Spleen (tissue), 7 donors: ENCODE results near the gene LDLRAD4.

Experiments used
- POLR2AphosphoS5 ChIP-seq, 3 donors: sonication (generic); formaldehyde crosslinking; IDR thresholded peaks; one replicate each; pipeline ENCODE4 v1.5.1; 2017; ENCODE audit warnings: antibody characterized with exemption in 3 of 3
- TF ChIP-seq, protein P1 (sequence below), 11 experiments: fragments of 200-600 bp in 7 of 11; fragments of 450-650 bp in 4 of 11; sonication (generic) in 4 of 11; IDR thresholded peaks in 8 of 11; conservative IDR thresholded peaks in 3 of 11; 1 replicate in 7 of 11; 2 replicates in 4 of 11; pipeline versions ENCODE4 v1.4.0 to v1.8.0; 2016 to 2021; ENCODE audit warnings: antibody characterized with exemption in 11 of 11, inconsistent platforms in 4 of 11, mild to moderate bottlenecking in 1 of 11
- donor health status: DM: no; HTN: no; CAD: no; lungs with moderate emphysema.
- donor health status: DM: no; HTN: no; CAD: no.
- donor health status: DM: no; HTN: no; CAD: no.

DNA sequence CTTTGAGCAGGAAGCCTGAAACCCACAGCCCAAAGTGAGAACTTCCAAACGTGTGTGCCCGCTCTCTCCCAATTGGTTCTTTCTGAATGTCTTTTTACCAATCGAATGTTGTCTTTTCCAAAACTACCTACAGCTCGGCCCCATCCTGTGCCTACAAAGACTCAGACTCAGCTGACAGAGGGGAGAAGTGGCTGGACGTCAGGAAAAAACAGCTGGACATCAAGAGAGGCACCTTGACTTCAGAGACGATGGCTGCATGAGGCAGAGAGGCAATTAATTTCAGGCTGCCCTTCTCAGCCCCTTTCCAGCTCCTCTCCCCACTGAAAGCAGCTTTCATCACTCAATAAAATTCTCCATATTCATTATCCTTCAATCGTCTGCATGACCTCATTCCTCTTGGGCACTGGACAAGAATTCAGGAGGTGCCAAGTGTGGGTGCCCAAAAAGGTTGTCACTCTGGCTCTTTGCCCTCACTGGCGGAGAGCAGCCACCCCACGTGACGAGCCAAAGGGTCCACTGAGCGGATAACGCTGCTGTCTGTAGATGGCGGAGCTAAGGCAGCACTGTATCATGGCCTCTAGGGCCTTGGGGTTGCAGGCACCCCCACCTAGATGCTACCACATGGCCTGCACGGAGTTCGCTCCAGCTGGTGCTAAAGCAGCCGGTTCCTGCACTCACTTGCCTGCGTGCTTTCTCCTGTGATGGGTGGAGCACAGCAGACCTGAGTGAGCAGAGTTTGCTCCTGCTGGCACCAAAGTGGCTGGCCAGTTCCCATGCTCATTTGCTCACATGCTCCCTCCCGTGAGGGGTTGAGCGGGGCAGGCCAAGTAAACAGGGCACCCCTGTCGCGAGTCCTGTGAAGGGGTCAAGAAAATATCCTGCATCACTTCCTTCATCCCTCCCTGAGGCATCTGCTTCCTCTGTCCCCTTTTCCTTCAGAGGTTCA, 469.9 kb downstream of the LDLRAD4 start:
- TF ChIP-seq, protein P1, sequence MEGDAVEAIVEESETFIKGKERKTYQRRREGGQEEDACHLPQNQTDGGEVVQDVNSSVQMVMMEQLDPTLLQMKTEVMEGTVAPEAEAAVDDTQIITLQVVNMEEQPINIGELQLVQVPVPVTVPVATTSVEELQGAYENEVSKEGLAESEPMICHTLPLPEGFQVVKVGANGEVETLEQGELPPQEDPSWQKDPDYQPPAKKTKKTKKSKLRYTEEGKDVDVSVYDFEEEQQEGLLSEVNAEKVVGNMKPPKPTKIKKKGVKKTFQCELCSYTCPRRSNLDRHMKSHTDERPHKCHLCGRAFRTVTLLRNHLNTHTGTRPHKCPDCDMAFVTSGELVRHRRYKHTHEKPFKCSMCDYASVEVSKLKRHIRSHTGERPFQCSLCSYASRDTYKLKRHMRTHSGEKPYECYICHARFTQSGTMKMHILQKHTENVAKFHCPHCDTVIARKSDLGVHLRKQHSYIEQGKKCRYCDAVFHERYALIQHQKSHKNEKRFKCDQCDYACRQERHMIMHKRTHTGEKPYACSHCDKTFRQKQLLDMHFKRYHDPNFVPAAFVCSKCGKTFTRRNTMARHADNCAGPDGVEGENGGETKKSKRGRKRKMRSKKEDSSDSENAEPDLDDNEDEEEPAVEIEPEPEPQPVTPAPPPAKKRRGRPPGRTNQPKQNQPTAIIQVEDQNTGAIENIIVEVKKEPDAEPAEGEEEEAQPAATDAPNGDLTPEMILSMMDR (IDR thresholded peaks at IDR 0.05 in 8 of 11, conservative IDR thresholded peaks at IDR 0.05 in 3 of 11) = no peak
- no peak for TF ChIP-seq POLR2AphosphoS5 (IDR thresholded peaks at IDR 0.05)
